Peyer's patch (tissue), 4 donors: ENCODE measurements around the gene GPR162.

ENCODE experiments used
- POLR2A ChIP-seq, 2 donors: fragments of 450-650 bp; IDR thresholded peaks; one replicate each; pipeline ENCODE4 v1.5.1; 2017; ENCODE audit warnings: antibody characterized with exemption in 2 of 2, mild to moderate bottlenecking in 2 of 2, moderate library complexity in 2 of 2
- TF ChIP-seq, protein P1 (sequence below), 6 experiments: fragments of 450-650 bp in 4 of 6; fragments of 200-600 bp in 2 of 6; sonication (generic) in 1 of 6; IDR thresholded peaks; one replicate each; pipeline ENCODE4 v1.5.1; 2017 to 2019; ENCODE audit warnings: antibody characterized with exemption in 6 of 6, mild to moderate bottlenecking in 3 of 6, moderate library complexity in 1 of 6

DNA sequence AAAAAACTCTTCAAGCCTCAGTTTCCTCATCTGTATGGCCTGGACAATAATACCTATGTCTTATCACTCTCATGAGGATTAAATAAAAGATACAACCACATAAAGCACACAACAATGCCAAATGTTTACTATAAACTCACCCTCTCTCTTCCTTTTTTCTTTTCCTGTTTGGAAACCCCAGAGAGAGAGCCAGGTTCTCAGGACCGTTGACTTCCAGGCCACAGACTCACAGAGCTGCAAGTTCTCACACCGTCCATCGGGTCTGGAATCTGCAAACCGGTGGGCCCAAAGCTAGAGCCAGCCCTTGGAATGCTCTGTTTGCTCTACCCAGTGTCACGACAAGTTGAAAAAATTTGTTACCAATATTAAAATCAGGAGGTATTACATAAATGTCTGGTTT is 36.9 kb upstream of the GPR162 start:
- TF ChIP-seq, protein P1, sequence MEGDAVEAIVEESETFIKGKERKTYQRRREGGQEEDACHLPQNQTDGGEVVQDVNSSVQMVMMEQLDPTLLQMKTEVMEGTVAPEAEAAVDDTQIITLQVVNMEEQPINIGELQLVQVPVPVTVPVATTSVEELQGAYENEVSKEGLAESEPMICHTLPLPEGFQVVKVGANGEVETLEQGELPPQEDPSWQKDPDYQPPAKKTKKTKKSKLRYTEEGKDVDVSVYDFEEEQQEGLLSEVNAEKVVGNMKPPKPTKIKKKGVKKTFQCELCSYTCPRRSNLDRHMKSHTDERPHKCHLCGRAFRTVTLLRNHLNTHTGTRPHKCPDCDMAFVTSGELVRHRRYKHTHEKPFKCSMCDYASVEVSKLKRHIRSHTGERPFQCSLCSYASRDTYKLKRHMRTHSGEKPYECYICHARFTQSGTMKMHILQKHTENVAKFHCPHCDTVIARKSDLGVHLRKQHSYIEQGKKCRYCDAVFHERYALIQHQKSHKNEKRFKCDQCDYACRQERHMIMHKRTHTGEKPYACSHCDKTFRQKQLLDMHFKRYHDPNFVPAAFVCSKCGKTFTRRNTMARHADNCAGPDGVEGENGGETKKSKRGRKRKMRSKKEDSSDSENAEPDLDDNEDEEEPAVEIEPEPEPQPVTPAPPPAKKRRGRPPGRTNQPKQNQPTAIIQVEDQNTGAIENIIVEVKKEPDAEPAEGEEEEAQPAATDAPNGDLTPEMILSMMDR (IDR thresholded peaks at IDR 0.05) = no peak
- TF ChIP-seq POLR2A (IDR thresholded peaks at IDR 0.05) = no peak
